GM12801 (cell line): ENCODE data around the gene TCERG1L.

Experiments
- CTCF ChIP-seq: IDR thresholded peaks from one replicate; pipeline ENCODE4 v1.5.1; 2011; ENCODE audit warnings: control low read depth; ENCODE audit not compliant: insufficient read length; ENCODE audit errors: extremely low read depth

Gene TCERG1L

DNA sequence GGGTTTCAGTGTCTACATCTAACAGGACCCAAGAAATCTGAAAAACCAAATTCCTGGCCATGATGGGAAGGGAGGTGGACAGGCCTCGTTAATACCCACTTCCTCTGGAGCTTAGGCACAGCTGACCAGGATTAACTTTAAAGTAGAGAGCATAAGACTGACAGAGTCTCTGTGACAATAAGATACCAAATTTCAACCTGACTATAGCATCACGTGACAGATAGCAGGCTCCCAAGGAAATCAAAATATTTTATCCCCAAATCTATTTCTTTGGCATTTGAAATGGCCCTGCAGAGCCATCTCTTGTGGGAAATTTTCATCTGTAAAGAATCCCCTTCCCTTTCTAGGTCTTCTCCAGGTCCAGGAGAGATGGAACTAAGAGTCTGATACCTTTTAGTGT lies 258.3 kb downstream of the TCERG1L start:
- no peak for TF ChIP-seq CTCF

- TF ChIP-seq CTCF = no peak
These were observed 261.3 kb downstream of the TCERG1L start for GRCh38 chr10:131050162-131050766.

DNA sequence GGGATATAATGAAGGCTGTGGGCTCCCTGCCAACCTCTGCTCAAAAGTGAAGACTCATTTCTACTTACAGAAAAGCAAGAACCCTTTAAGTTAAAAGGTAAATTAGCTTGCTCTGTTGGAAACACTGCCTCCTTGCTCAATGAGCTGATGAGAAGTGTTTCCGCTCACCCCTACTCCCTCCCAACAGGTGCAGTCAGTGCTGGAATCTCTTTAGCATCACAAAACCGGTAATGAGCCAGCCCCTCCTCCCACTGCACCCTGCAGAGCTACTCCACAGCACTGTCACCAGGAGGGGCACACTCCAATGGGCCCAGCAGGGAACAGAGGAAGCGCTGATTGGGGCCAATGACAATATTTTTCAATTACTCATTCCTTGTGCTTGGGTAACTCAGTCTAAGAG lies 262.5 kb downstream of the TCERG1L start:
- TF ChIP-seq CTCF = no peak

- no peak for TF ChIP-seq CTCF
These were observed 262.9 kb downstream of the TCERG1L start for GRCh38 chr10:131048606-131049005.

DNA sequence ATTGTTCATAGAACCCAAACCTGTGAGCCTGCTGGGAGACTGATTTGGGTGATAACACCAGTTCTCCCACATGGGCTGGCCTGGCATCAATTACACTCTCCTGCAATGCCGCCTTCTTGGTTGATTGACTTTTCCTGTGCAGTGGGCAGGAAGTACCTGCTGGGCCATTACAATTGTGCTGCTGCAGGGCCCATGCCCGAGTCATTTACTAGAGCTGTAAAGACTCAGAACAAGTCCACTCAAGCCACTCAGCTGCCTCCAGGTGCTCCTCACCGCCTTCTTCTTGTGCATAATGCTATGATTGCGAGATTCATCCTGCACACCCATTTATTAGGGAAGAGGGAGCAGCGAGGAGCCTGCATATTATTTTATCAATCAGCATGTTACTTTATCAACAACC lies 264.0 kb downstream of the TCERG1L start:
- no peak for TF ChIP-seq CTCF

GRCh38 chr10:131046194-131046593 lies 265.3 kb downstream of the TCERG1L start:
- no peak for TF ChIP-seq CTCF

DNA sequence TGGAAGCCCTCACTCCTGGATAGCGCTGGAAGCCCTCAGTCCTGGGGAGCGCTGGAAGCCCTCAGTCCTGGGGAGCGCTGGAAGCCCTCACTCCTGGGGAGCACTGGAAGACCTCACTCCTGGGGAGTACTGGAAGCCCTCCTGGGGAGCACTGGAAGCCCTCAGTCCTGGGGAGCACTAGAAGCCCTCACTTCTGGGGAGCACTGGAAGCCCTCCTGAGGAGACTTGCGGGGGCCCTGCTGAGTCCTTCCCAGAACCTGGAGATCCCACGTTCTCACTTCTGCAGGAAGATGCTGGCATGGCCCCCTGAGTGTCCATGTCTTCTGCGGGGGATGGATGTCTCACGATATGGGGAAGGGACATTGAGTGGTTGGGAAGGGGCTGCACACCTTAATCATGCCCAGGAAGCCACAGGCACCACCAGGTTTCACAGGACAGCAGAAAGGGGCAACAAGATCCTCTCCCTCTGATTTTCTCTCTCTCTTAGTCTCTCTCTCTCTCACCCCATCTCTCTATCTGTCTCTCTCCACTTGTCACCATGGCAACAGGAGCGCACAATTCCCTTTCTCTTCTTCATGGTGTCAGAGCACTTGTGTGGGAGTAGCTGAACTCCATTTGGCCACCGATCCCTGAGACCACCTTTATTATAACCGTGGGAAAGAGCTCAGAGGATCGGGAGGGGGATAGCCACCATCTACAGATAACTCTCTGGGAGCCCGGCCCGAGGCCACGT lies 267.0 kb downstream of the TCERG1L start:
- TF ChIP-seq CTCF = no peak
